ENCODE data around the gene KIF3C.
"Not testable (repeated sequence)": the region's sequence is repeated elsewhere in the genome, so short reads cannot be mapped to it uniquely, and the experiment has no call there.

KIF3C gene

DNA sequence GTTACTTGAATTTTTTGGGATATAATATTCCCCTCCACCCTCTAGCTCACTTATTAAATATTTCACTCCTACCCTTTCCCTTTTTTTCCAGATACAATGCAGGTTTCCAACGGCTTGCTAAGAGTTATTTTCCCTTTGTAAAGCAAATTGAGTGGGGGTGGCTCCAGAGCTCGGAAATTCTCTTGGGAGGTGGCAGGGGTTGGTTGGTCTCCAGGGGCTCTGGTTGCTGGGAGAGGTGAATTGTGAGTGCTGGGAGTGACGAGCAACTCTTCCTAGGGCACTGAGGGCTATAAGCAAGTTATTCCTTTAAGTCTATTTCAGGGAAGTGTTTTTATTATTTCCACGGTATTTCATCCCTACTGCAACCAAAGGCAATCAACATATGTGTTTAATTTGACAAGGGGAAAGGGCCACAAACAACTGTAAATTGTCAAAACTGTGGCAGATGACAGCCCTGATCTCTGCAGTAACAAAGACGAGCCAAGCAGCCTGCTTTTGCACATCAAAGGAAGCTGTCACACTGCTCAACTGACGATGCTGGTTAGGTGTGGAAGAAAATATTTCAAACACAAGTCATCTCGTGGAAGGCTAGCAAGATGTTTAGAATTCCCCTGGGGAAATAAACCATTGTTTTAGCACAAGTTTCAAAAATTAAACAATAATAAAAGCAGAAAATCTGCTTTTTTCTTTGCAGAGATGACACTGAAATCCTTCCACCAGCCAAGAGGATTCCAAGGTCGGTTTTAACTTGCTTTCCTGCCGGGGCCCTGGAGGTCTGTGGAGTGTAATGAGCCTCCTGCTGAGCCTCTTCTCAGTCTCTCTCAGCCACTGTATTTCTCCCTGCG lies 69.2 kb downstream of the KIF3C start:
- TF ChIP-seq, protein P1, sequence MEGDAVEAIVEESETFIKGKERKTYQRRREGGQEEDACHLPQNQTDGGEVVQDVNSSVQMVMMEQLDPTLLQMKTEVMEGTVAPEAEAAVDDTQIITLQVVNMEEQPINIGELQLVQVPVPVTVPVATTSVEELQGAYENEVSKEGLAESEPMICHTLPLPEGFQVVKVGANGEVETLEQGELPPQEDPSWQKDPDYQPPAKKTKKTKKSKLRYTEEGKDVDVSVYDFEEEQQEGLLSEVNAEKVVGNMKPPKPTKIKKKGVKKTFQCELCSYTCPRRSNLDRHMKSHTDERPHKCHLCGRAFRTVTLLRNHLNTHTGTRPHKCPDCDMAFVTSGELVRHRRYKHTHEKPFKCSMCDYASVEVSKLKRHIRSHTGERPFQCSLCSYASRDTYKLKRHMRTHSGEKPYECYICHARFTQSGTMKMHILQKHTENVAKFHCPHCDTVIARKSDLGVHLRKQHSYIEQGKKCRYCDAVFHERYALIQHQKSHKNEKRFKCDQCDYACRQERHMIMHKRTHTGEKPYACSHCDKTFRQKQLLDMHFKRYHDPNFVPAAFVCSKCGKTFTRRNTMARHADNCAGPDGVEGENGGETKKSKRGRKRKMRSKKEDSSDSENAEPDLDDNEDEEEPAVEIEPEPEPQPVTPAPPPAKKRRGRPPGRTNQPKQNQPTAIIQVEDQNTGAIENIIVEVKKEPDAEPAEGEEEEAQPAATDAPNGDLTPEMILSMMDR (IDR thresholded peaks at IDR 0.05) = no peak
- H3K4me3 ChIP-seq = no peak overlapping the region
- DNase-seq (ENCODE audit: low spot score) = no peak
- H3K27ac ChIP-seq = no peak overlapping the region

DNA sequence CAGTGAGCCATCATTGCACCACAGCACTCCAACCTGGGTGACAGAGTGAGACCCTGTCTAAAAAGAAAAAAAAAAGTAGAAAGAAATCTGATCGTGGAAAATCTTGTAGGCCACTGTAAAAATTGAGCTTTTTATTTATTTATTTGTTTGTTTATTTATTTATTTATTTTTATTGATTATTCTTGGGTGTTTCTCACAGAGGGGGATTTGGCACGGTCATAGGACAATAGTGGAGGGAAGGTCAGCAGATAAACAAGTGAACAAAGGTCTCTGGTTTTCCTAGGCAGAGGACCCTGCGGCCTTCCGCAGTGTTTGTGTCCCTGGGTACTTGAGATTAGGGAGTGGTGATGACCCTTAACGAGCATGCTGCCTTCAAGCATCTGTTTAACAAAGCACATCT lies 72.7 kb downstream of the KIF3C start:
- not testable (repeated sequence) for H3K4me3 ChIP-seq; DNase-seq (ENCODE audit: low spot score); H3K27ac ChIP-seq

DNA sequence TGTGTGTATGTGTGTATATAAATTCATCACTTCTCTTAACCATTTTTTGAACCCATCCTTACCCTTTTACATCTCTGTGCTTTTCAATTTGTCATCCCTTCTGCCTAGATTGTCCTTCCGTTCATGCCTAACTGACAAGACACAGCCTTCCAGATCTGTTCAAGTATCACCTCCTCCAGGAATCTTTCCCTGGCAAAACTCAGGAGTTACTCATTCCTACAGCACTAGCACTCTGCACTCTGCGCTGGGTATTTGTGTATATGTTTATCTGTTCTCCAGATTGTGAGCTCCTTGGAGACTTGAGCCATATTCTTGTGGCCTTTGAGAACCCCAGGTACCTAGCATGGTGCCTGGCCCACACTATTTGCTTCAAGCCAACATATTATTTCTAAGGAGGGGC lies 77.2 kb downstream of the KIF3C start:
- H3K27ac ChIP-seq = no peak overlapping the region
- no peak overlapping the region for H3K4me3 ChIP-seq
- no peak for DNase-seq (ENCODE audit: low spot score)
- TF ChIP-seq, protein P1 (IDR thresholded peaks at IDR 0.05) = no peak

DNA sequence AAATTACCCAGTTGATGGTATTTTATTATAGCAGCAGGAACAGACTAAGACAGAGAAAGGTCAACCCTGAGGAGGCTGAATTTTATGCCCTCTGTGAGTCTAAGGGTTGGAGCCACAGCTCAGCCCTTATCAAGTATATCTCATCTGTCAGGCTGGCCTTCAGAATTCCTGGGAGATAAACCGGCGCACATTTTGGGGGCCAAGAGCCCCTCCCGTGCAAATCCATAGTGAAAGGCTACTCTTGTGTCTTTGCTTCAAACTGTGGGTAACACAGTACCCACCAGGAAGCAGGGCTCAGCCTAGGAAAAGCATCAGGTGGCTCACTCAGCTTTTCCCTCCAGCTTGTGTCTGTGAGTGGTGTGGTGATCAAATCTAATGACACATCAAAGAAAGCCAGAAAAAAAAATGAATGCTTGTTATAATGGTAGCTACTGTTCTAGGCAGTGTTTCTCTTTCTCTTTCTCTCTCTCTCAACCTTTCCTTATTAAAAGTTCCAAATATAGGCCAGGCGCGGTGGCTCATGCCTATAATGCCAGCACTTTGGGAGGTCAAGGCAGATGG lies 79.0 kb downstream of the KIF3C start:
- Histone ChIP-seq H3K4me3 (no peak overlapping the region), H3K27ac (no peak overlapping the region)
- DNase-seq (ENCODE audit: low spot score) = no peak
- TF ChIP-seq, protein P1 (IDR thresholded peaks at IDR 0.05) = no peak

DNA sequence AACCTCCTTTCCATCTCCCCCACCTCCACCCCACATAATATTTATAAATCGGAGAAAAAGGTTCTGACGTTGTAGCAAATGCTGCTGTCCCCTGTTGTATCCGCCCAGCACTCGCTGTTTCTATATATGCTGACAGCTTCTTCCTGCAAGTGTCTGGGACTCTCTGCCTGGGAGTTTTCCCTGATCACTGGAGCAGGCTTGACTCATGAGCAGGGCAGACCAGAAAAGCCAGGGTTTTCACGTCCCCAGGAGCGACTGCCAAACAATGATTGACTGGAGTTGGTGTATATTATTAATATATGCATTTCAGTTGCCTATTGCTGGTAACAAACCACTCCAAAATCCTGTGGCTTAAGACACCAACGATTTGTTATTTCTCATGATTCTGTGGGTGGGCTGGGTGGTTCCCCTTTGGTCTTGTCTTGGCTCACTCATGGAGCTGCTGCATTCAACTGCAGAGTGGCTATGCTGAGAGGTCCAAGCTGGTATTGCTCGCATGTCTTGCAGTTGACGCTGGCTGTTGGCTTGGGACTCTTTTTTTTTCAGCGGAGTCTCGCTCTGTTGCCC lies 82.8 kb downstream of the KIF3C start:
- H3K4me3 ChIP-seq = no peak overlapping the region
- TF ChIP-seq, protein P1 (IDR thresholded peaks at IDR 0.05) = no peak
- no peak overlapping the region for H3K27ac ChIP-seq
- DNase-seq (ENCODE audit: low spot score) = no peak

DNA sequence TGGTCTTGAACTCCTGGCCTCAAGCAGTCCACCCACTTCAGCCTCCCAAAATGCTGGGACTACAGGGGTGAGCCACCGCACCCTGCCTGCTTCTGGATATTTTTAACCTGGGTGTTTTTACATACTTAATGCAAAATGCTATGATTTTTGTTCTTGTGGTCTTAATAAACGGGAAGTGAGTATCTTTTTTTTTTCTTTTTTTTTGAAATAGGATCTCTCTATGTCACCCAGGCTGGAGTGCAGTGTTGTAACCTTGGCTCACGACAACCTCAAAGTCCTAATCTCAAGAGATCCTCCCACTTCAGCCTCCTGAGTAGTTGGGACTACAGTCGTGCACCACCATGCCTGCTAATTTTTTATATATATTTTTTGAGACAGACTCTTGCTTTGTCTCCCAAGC lies 84.8 kb downstream of the KIF3C start:
- Histone ChIP-seq H3K4me3 (no peak overlapping the region), H3K27ac (no peak overlapping the region)
- TF ChIP-seq, protein P1 (IDR thresholded peaks at IDR 0.05) = no peak
- no peak for DNase-seq (ENCODE audit: low spot score)

DNA sequence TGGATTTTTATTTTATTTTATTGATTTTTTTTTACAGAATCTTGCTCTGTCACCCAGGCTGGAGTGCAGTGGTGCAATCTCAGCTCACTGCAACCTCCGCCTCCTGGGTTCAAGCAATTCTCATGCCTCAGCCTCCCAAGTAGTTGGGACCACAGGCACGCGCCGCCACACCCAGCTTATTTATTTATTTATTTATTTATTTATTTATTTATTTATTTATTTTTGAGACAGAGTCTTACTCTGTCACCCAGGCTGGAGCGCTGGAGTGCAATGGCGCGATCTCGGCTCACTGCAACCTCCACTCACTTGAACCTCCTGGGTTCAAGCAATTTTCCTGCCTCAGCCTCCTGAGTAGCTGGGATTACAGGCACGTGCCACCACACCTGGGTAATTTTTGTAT lies 86.0 kb downstream of the KIF3C start:
- DNase-seq (ENCODE audit: low spot score); H3K27ac ChIP-seq; H3K4me3 ChIP-seq: not testable (repeated sequence)

DNA sequence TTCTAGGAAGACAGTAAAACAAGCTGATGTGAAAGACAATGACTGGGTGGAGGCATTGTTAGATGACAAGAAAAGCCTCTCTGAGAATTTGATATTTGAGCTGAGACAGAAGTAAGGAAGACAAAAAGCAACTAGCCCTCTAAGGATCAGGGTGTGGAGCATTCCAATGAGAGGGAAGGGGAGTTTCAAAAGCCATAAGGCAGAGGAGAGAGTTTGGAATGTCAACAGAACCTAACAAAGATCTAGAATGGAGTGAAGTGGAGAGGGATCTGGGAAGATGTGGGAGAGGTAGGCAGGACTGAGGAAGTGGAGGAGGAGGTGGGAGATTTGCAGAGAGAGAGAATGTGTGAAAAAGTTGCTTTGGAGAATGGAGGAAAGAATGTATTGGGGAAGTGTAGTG lies 86.7 kb downstream of the KIF3C start:
- TF ChIP-seq, protein P1 (IDR thresholded peaks at IDR 0.05) = no peak
- H3K27ac ChIP-seq = no peak overlapping the region
- no peak for DNase-seq (ENCODE audit: low spot score)

More for the DNA sequence above, 86.7 kb downstream of the KIF3C start:
- H3K4me3 ChIP-seq = no peak overlapping the region
